SK-N-SH (cell line): Measurements from ENCODE around the gene NXPE3. TPM values are rescaled to one million over a fixed set of nuclear protein-coding genes. Genes with fewer than 3 reads are reported as not detected.
A peak's percentile ranks its signal among the peaks of the same experiment; 100 is the strongest.

Experiments used
- CTCF ChIA-PET: fragments of 300-600, 350-600 bp; formaldehyde crosslinking; extraction: SDS; loops from one replicate; lab custom pipeline; 2021; lab: Yijun Ruan, JAX
- POLR2A ChIA-PET: fragments of 350-600 bp; sonication (Branson Sonifier 250); formaldehyde crosslinking; extraction: SDS; loops from one replicate; lab custom pipeline; 2020; ENCODE audit warnings: antibody characterized with exemption, inconsistent platforms; lab: Yijun Ruan, JAX
- DNase-seq: peaks from one replicate; pipeline ENCODE4 v3.0.0; 2012
- H2AFZ ChIP-seq: fragments of 200-600 bp; sonication (generic); 2 replicates; pipeline ENCODE4 v1.8.1; 2016; ENCODE audit warnings: antibody characterized with exemption, mild to moderate bottlenecking, low read depth
- H3F3A ChIP-seq: fragments of 200-600 bp; sonication (generic); replicated peaks from 2 replicates; pipeline ENCODE3; 2016; ENCODE audit warnings: antibody characterized with exemption, mild to moderate bottlenecking; ENCODE audit not compliant: insufficient read depth
- H3K27ac ChIP-seq, 2 experiments: fragments of 200-500 bp in 1 of 2; fragments of 200-600 bp in 1 of 2; sonication (Bioruptor generic) in 1 of 2; sonication (generic), shearing (Covaris generic) in 1 of 2; 2 replicates each; pipeline versions ENCODE4 v1.5.1 to v1.6.1; 2014 to 2016; ENCODE audit warnings: low read depth in 2 of 2, inconsistent platforms in 1 of 2, low read length in 1 of 2, mild to moderate bottlenecking in 1 of 2, mixed read lengths in 1 of 2
- H3K27me3 ChIP-seq: fragments of 200-600 bp; sonication (generic), shearing (Covaris generic); 2 replicates; pipeline ENCODE4 v1.6.1; 2016; ENCODE audit warnings: mixed run types; ENCODE audit not compliant: insufficient read depth
- H3K36me3 ChIP-seq, 2 experiments: fragments of 200-500 bp in 1 of 2; fragments of 200-600 bp in 1 of 2; sonication (Bioruptor generic) in 1 of 2; sonication (generic) in 1 of 2; replicated peaks in 1 of 2; 2 replicates each; pipeline versions ENCODE3 to v1.5.1; 2014 to 2016; ENCODE audit warnings: low read length in 1 of 2, mild to moderate bottlenecking in 1 of 2; ENCODE audit not compliant: insufficient read depth in 2 of 2, control insufficient read depth in 1 of 2
- H3K4me1 ChIP-seq, 2 experiments: fragments of 200-500 bp in 1 of 2; fragments of 200-600 bp in 1 of 2; sonication (Bioruptor generic) in 1 of 2; sonication (generic), shearing (Covaris generic) in 1 of 2; 2 replicates each; pipeline versions ENCODE4 v1.5.1 to v1.6.1; 2014 to 2016; ENCODE audit warnings: low read depth in 1 of 2, low read length in 1 of 2, mixed run types in 1 of 2; ENCODE audit not compliant: insufficient read depth in 2 of 2, control insufficient read depth in 1 of 2
- H3K4me2 ChIP-seq: fragments of 200-600 bp; sonication (generic), shearing (Covaris generic); 2 replicates; pipeline ENCODE4 v1.6.1; 2017; ENCODE audit warnings: mixed run types
- H3K4me3 ChIP-seq, 2 experiments: fragments of 200-500 bp in 1 of 2; fragments of 200-600 bp in 1 of 2; sonication (Bioruptor generic) in 1 of 2; sonication (generic), shearing (Covaris generic) in 1 of 2; 2 replicates each; pipeline versions ENCODE4 v1.5.1 to v1.8.1; 2014 to 2016; ENCODE audit warnings: low read depth in 2 of 2, inconsistent platforms in 1 of 2, low read length in 1 of 2, mild to moderate bottlenecking in 1 of 2, mixed read lengths in 1 of 2, moderate library complexity in 1 of 2
- H3K79me2 ChIP-seq: fragments of 200-600 bp; sonication (generic); 2 replicates; pipeline ENCODE4 v1.8.1; 2017; ENCODE audit warnings: mild to moderate bottlenecking; ENCODE audit not compliant: insufficient read depth
- H3K9ac ChIP-seq: fragments of 200-600 bp; sonication (generic); 2 replicates; pipeline ENCODE4 v1.6.1; 2017; ENCODE audit warnings: mixed run types
- H3K9me2 ChIP-seq: fragments of 200-600 bp; sonication (generic); 2 replicates; pipeline ENCODE4 v1.6.1; 2017; ENCODE audit warnings: mixed run types
- H3K9me3 ChIP-seq: fragments of 200-600 bp; sonication (generic); 2 replicates; pipeline ENCODE4 v1.6.1; 2017; ENCODE audit warnings: mixed run types, mild to moderate bottlenecking, moderate library complexity
- H4K20me1 ChIP-seq: fragments of 200-600 bp; sonication (generic); 2 replicates; pipeline ENCODE4 v1.6.1; 2017; ENCODE audit warnings: mild to moderate bottlenecking, mixed run types; ENCODE audit not compliant: insufficient read depth
- CHD2 ChIP-seq: fragments of 150-350 bp; IDR thresholded peaks from 2 replicates; pipeline ENCODE4 v1.6.1; 2018; ENCODE audit warnings: low read length; ENCODE audit not compliant: partially characterized antibody
- ELF1 ChIP-seq: IDR thresholded peaks from 2 replicates; pipeline ENCODE4 v1.4.0; 2012
- EP300 ChIP-seq, 2 experiments: IDR thresholded peaks; 2 replicates each; pipeline versions ENCODE4 v1.4.0 to v1.6.1; 2012; ENCODE audit warnings: borderline replicate concordance in 1 of 2, low read depth in 1 of 2, low read length in 1 of 2
- EZH2phosphoT487 ChIP-seq: fragments of 200-600 bp; sonication (generic); IDR thresholded peaks from 2 replicates; pipeline ENCODE4 v1.6.1; 2017; ENCODE audit warnings: low read depth, mixed run types, mild to moderate bottlenecking, antibody characterized with exemption, moderate library complexity, borderline replicate concordance
- FOSL2 ChIP-seq: IDR thresholded peaks from 2 replicates; pipeline ENCODE4 v1.4.0; 2012; ENCODE audit warnings: low read depth, mild to moderate bottlenecking, moderate library complexity, borderline replicate concordance
- FOXM1 ChIP-seq: IDR thresholded peaks from 2 replicates; pipeline ENCODE4 v1.4.0; 2012; ENCODE audit warnings: low read depth, mild to moderate bottlenecking
- GABPA ChIP-seq: IDR thresholded peaks from 2 replicates; pipeline ENCODE4 v1.4.0; 2012; ENCODE audit warnings: low read depth, mild to moderate bottlenecking
- GATA2 ChIP-seq: sonication (generic); formaldehyde crosslinking; IDR thresholded peaks from 2 replicates; pipeline ENCODE4 v1.5.0; 2020; ENCODE audit warnings: mild to moderate bottlenecking, missing genetic modification reagents
- IRF3 ChIP-seq: fragments of 150-350 bp; IDR thresholded peaks from 2 replicates; pipeline ENCODE4 v1.6.1; 2016; ENCODE audit warnings: mild to moderate bottlenecking, low read depth, low read length
- MEF2A ChIP-seq: IDR thresholded peaks from 2 replicates; pipeline ENCODE4 v1.4.0; 2012; ENCODE audit warnings: low read depth, borderline replicate concordance
- NFIC ChIP-seq: IDR thresholded peaks from 2 replicates; pipeline ENCODE4 v1.4.0; 2012; ENCODE audit warnings: borderline replicate concordance
- NRF1 ChIP-seq: IDR thresholded peaks from 2 replicates; pipeline ENCODE4 v1.6.1; 2012; ENCODE audit warnings: low read depth, mild to moderate bottlenecking, low read length
- PBX3 ChIP-seq: IDR thresholded peaks from 2 replicates; pipeline ENCODE4; 2012
- RAD21 ChIP-seq: IDR thresholded peaks from 2 replicates; pipeline ENCODE4 v1.6.1; 2012; ENCODE audit warnings: mild to moderate bottlenecking, low read length
- RFX5 ChIP-seq: IDR thresholded peaks from 2 replicates; pipeline ENCODE4 v1.6.1; 2012; ENCODE audit warnings: mild to moderate bottlenecking, improper control_type of control experiment, low read length
- SIN3A ChIP-seq: IDR thresholded peaks from 2 replicates; pipeline ENCODE4 v1.6.1; 2012; ENCODE audit warnings: low read depth, mild to moderate bottlenecking, low read length, moderate library complexity, borderline replicate concordance
- TAF1 ChIP-seq: IDR thresholded peaks from 2 replicates; pipeline ENCODE4 v1.6.1; 2012; ENCODE audit warnings: low read depth, mild to moderate bottlenecking, low read length, moderate library complexity, borderline replicate concordance
- TCF12 ChIP-seq: IDR thresholded peaks from 2 replicates; pipeline ENCODE4 v1.4.0; 2012
- TEAD4 ChIP-seq: IDR thresholded peaks from 2 replicates; pipeline ENCODE4 v1.4.0; 2012; ENCODE audit warnings: mild to moderate bottlenecking, borderline replicate concordance; ENCODE audit not compliant: insufficient read depth
- USF2 ChIP-seq: fragments of 150-350 bp; IDR thresholded peaks from 2 replicates; pipeline ENCODE4 v1.6.1; 2017; ENCODE audit warnings: antibody characterized with exemption, low read length, low read depth, borderline replicate concordance
- WGBS: methylation state at CpG from one replicate; pipeline ENCODE4 v1.1.6; 2017; ENCODE audit warnings: low lambda C conversion rate; 5-methylcytosine and 5-hydroxymethylcytosine counted together
- polyA plus RNA-seq, 3 experiments: library from polyadenylated mRNA; depleted of rRNA; stranded (reverse); fragments of >200 nt; gene quantifications; 2 replicates each; pipeline ENCODE4 v1.2.3, GENCODE V29; 2012
- TF ChIP-seq, protein P1 (sequence below): IDR thresholded peaks from 2 replicates; pipeline ENCODE4 v1.4.0; 2012; ENCODE audit warnings: low read depth

Gene NXPE3
- polyA plus RNA-seq, 1 of the 3 experiments (the other 2 are of a cell fraction), result 21.3 TPM

DNA sequence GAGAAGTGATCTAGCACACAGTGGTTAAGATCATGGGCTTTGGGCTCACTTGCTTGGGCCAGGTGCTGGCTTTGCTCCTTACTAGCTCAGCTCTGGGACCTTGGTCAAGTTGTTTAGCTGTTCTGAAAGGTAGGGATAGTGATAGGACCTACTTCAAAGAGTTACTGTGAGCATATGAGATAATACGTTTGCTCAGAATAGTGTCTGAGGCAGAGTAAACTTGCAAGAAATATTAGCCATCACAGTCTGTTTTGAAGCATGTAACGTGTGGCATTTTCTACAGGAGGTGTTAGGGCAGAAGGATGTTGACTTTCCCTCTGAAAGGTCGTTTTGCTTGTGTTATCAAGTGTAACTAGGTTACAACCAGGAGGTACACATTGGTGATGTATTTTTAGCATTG lies 35.8 kb downstream of the NXPE3 start:
- Histone ChIP-seq H3F3A (no peaks in the 10 kb centered on the region), H2AFZ (no peak overlapping the region), H3K4me1 (peaks cover under 1 to 3% of the 10 kb centered on the region in 2 experiments; a peak in 3 of 4 replicates), H3K27me3 (no peaks in the 10 kb centered on the region), H4K20me1 (no peaks in the 10 kb centered on the region), H3K79me2 (no peaks in the 10 kb centered on the region), H3K9me3 (no peaks in the 10 kb centered on the region), H3K4me3 (no peak overlapping the region), H3K27ac (no peak overlapping the region), H3K9ac (no peak overlapping the region), H3K9me2 (no peaks in the 10 kb centered on the region), H3K4me2 (no peak overlapping the region), H3K36me3 (peaks cover 13 to 20% of the 10 kb centered on the region in 2 experiments)
- no peak for DNase-seq
- ChIA-PET CTCF (interaction anchor here (1.0 to 1.8 kb wide), 14 partner anchors 8 to 588 kb away, joined by 3 to 53 read pairs (median 7); no protein-coding TSS in a partner anchor), POLR2A (interaction anchor here (1.9 kb wide), 1 partner anchor 411 kb away, joined by 6 read pairs; no protein-coding TSS in a partner anchor)
- 88% methylated on average over 3 of the region's 3 CpGs for WGBS
- TF ChIP-seq FOSL2 (no peak), TEAD4 (no peak), NFIC (no peak), ELF1 (no peak), MEF2A (no peak), PBX3 (no peak), TAF1 (no peak)

GRCh38 chr3:101816215-101817149 lies 37.5 kb downstream of the NXPE3 start:
- Histone ChIP-seq H3K9ac (no peak overlapping the region), H3K9me2 (no peaks in the 10 kb centered on the region), H3K27ac (peak overlapping the region in 1 of 2 experiments; percentile 16; a peak in 2 of 4 replicates), H3K4me2 (no peak overlapping the region), H3K79me2 (no peaks in the 10 kb centered on the region), H4K20me1 (no peaks in the 10 kb centered on the region), H3K4me3 (no peak overlapping the region), H3F3A (no peaks in the 10 kb centered on the region), H2AFZ (no peak overlapping the region), H3K27me3 (no peaks in the 10 kb centered on the region), H3K36me3 (peaks cover 22 to 25% of the 10 kb centered on the region in 2 experiments), H3K9me3 (no peaks in the 10 kb centered on the region), H3K4me1 (peaks cover 0 to 3% of the 10 kb centered on the region in 2 experiments; a peak in 3 of 4 replicates)
- TF ChIP-seq TEAD4 (no peak), MEF2A (no peak), PBX3 (no peak), RAD21 (no peak), NRF1 (no peak), CHD2 (no peak), USF2 (no peak), TAF1 (no peak), FOXM1 (no peak), TCF12 (no peak), EP300 (IDR thresholded peaks at IDR 0.05; ENCODE audit: borderline replicate concordance in 1 of 2, low read depth in 1 of 2, low read length in 1 of 2) (no peak), EZH2phosphoT487 (no peak), SIN3A (no peak), GATA2 (CRISPR knock-in tag) (no peak), IRF3 (no peak), RFX5 (no peak), GABPA (no peak)
- TF ChIP-seq, protein P1, sequence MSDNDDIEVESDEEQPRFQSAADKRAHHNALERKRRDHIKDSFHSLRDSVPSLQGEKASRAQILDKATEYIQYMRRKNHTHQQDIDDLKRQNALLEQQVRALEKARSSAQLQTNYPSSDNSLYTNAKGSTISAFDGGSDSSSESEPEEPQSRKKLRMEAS, result no peak
- WGBS, result 95% methylated on average over 4 of the region's 4 CpGs
- ChIA-PET POLR2A (no interaction called here), CTCF (interaction anchor here (0.7 to 2.6 kb wide), 7 partner anchors 8 to 719 kb away, joined by 3 to 18 read pairs (median 8); no protein-coding TSS in a partner anchor)
- DNase-seq, result no peak
